ENCODE results near the gene TBL2.

The TBL2 gene

GRCh38 chr7:73520673-73521635 is 57.4 kb downstream of the TBL2 start:
- peak overlapping the region; percentile 70 for H3K9ac ChIP-seq (ENCODE audit: low read depth, low read length)
- H3K36me3 ChIP-seq (ENCODE audit: control insufficient read depth, insufficient read depth, low read length) = peaks cover 15% of the 10 kb centered on the region
- H3K4me1 ChIP-seq (ENCODE audit: control insufficient read depth, insufficient read depth, low read length) = no peaks in the 10 kb centered on the region

GRCh38 chr7:73519867-73520672 is 58.3 kb downstream of the TBL2 start:
- peaks cover 21% of the 10 kb centered on the region for H3K36me3 ChIP-seq (ENCODE audit: control insufficient read depth, insufficient read depth, low read length)
- H3K4me1 ChIP-seq (ENCODE audit: control insufficient read depth, insufficient read depth, low read length) = no peaks in the 10 kb centered on the region
- H3K9ac ChIP-seq (ENCODE audit: low read depth, low read length) = no peak overlapping the region
- H3K27me3 ChIP-seq (ENCODE audit: control insufficient read depth, insufficient read depth, low read length) = no peaks in the 10 kb centered on the region
- peak overlapping the region; percentile 96 for H3K4me3 ChIP-seq (ENCODE audit: low read depth, low read length)
- H3K9me3 ChIP-seq (ENCODE audit: control insufficient read depth, insufficient read depth, low read length) = no peaks in the 10 kb centered on the region

More at GRCh38 chr7:73520673-73521635, 57.4 kb downstream of the TBL2 start:
- H3K27me3 ChIP-seq (ENCODE audit: control insufficient read depth, insufficient read depth, low read length) = no peaks in the 10 kb centered on the region
- H3K9me3 ChIP-seq (ENCODE audit: control insufficient read depth, insufficient read depth, low read length) = no peaks in the 10 kb centered on the region
- peak overlapping the region; percentile 96 for H3K4me3 ChIP-seq (ENCODE audit: low read depth, low read length)

- no peaks in the 10 kb centered on the region for H3K4me1 ChIP-seq (ENCODE audit: control insufficient read depth, insufficient read depth, low read length)
- no peak overlapping the region for H3K9ac ChIP-seq (ENCODE audit: low read depth, low read length)
- peak overlapping the region; percentile 10 for H3K4me3 ChIP-seq (ENCODE audit: low read depth, low read length)
- no peaks in the 10 kb centered on the region for H3K27me3 ChIP-seq (ENCODE audit: control insufficient read depth, insufficient read depth, low read length)
- H3K36me3 ChIP-seq (ENCODE audit: control insufficient read depth, insufficient read depth, low read length) = peaks cover 21% of the 10 kb centered on the region
- no peaks in the 10 kb centered on the region for H3K9me3 ChIP-seq (ENCODE audit: control insufficient read depth, insufficient read depth, low read length)
Observed at GRCh38 chr7:73518470-73518869, 59.9 kb downstream of the TBL2 start.

All from iPS-15b (cell line).